ENCODE data around the gene KRTAP4-11. TPM values are rescaled to one million over a fixed set of nuclear protein-coding genes. Genes with fewer than 3 reads are reported as not detected.

The KRTAP4-11 gene
- total and polyA plus RNA-seq, 2 of the 13 experiments (the other 11 are each of a cell fraction or from before 2014, with no cell fraction given) = not detected

DNA sequence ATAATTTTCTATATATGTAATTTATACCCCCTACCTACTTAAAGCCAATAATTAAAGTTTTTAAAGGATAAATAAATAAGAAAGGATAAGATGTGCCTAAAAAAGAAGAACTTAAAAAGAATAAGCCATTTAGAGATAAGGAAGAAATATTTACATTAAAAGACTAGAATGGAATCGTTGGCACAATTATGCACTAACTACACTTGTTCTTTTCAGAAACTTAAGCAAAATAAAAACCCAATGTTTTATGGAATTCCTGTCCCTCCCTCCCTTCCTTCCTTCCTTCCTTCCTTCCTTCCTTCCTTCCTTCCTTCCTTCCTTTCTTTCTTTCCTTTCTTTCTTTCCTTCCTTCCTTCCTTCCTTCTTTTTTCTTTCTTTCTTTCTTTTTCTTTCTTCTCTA, 26.7 kb upstream of the KRTAP4-11 start:
- Histone ChIP-seq H2AFZ (ENCODE audit: low read length) (no peak overlapping the region), H3K27ac (ENCODE audit: extremely low read length, insufficient read depth, low read length) (no peak overlapping the region), H3K4me1 (ENCODE audit: insufficient read depth, low read length) (no peaks in the 10 kb centered on the region), H3K4me2 (ENCODE audit: low read depth, low read length) (no peak overlapping the region), H3K9ac (ENCODE audit: insufficient read depth, low read depth, low read length) (no peak overlapping the region), H3K4me3 (replicated peaks in 1 of 3; ENCODE audit: insufficient read depth in 1 of 3, low read depth in 2 of 3, low read length in 3 of 3) (no peak overlapping the region), H4K20me1 (ENCODE audit: insufficient read depth, low read length) (no peaks in the 10 kb centered on the region), H3K36me3 (replicated peaks in 1 of 2; ENCODE audit: control insufficient read depth in 1 of 2, insufficient read depth in 2 of 2, low read length in 2 of 2) (no peaks in the 10 kb centered on the region), H3K79me2 (ENCODE audit: insufficient read depth, low read length) (no peaks in the 10 kb centered on the region), H3K27me3 (ENCODE audit: control insufficient read depth in 1 of 2, insufficient read depth in 2 of 2, low read length in 2 of 2) (no peaks in the 10 kb centered on the region), H3K9me3 (ENCODE audit: low read length) (peaks cover 40% of the 10 kb centered on the region)
- ChIA-PET CTCF (ENCODE audit: low intra/inter-chr PET ratio, low total read pairs) (no interaction called here), POLR2A (no interaction called here)
- 5% methylated on average over 1 of the region's 1 CpG for WGBS (ENCODE audit: low lambda C conversion rate)
- intact Hi-C loops (cut with micrococcal nuclease; ENCODE audit: unreplicated experiment) (no loop called here), in situ Hi-C loops (cut with HindIII; ENCODE audit: extremely low pct_ligation_motif_present, low pct_unique_long_range_greater_than_20kb) (no loop called here)
- TF ChIP-seq MTA3 (CRISPR knock-in tag; IDR thresholded peaks at IDR 0.05) (no peak), U2AF2 (IDR thresholded peaks at IDR 0.05; ENCODE audit: low read depth, low read length) (peak; percentile 81; the same call in 1 of the 2 replicates), HNRNPK (IDR thresholded peaks at IDR 0.05; ENCODE audit: low read depth, low read length, poor library complexity, severe bottlenecking) (peak; percentile 20)
- BruUV-seq (replicated peaks) = no TSS peak
- ATAC-seq (no peak), DNase-seq (ENCODE audit: low spot score) (no peak), FAIRE-seq (no peak)

- ChIA-PET POLR2A (no interaction called here), CTCF (ENCODE audit: low intra/inter-chr PET ratio, low total read pairs) (no interaction called here)
- H3K79me2 ChIP-seq (ENCODE audit: insufficient read depth, low read length) = no peaks in the 10 kb centered on the region
- ATAC-seq (no peak), DNase-seq (ENCODE audit: low spot score) (no peak), FAIRE-seq (no peak)
- BruUV-seq (replicated peaks) = no TSS peak
- no peak overlapping the region for H3K4me3 ChIP-seq (replicated peaks in 1 of 3; ENCODE audit: insufficient read depth in 1 of 3, low read depth in 2 of 3, low read length in 3 of 3)
- no peak overlapping the region for H3K9ac ChIP-seq (ENCODE audit: insufficient read depth, low read depth, low read length)
- no peaks in the 10 kb centered on the region for H3K4me1 ChIP-seq (ENCODE audit: insufficient read depth, low read length)
- H3K27me3 ChIP-seq (ENCODE audit: control insufficient read depth in 1 of 2, insufficient read depth in 2 of 2, low read length in 2 of 2) = no peaks in the 10 kb centered on the region
- no peaks in the 10 kb centered on the region for H4K20me1 ChIP-seq (ENCODE audit: insufficient read depth, low read length)
- peaks cover 43% of the 10 kb centered on the region for H3K9me3 ChIP-seq (ENCODE audit: low read length)
- H3K4me2 ChIP-seq (ENCODE audit: low read depth, low read length) = no peak overlapping the region
- TF ChIP-seq ZMAT5 (CRISPR knock-in tag; IDR thresholded peaks at IDR 0.05; ENCODE audit: borderline replicate concordance, low read depth) (no peak), ZNF564 (CRISPR knock-in tag; IDR thresholded peaks at IDR 0.05) (no peak)
- H3K36me3 ChIP-seq (replicated peaks in 1 of 2; ENCODE audit: control insufficient read depth in 1 of 2, insufficient read depth in 2 of 2, low read length in 2 of 2) = no peaks in the 10 kb centered on the region
- intact Hi-C loops (cut with micrococcal nuclease; ENCODE audit: unreplicated experiment) (no loop called here), in situ Hi-C loops (cut with HindIII; ENCODE audit: extremely low pct_ligation_motif_present, low pct_unique_long_range_greater_than_20kb) (no loop called here)
- H2AFZ ChIP-seq (ENCODE audit: low read length) = no peak overlapping the region
- H3K27ac ChIP-seq (ENCODE audit: extremely low read length, insufficient read depth, low read length) = no peak overlapping the region
These were observed 23.2 kb upstream of the KRTAP4-11 start for GRCh38 chr17:41141361-41141760.
